HG03460 (cell line): Measurements from ENCODE around the gene PASK.

Experiments
- ATAC-seq: cut with Tn5 transposase; IDR thresholded peaks from one replicate; pipeline ENCODE4 v1.9.1; 2021; ENCODE audit not compliant: unreplicated experiment

PASK gene

DNA sequence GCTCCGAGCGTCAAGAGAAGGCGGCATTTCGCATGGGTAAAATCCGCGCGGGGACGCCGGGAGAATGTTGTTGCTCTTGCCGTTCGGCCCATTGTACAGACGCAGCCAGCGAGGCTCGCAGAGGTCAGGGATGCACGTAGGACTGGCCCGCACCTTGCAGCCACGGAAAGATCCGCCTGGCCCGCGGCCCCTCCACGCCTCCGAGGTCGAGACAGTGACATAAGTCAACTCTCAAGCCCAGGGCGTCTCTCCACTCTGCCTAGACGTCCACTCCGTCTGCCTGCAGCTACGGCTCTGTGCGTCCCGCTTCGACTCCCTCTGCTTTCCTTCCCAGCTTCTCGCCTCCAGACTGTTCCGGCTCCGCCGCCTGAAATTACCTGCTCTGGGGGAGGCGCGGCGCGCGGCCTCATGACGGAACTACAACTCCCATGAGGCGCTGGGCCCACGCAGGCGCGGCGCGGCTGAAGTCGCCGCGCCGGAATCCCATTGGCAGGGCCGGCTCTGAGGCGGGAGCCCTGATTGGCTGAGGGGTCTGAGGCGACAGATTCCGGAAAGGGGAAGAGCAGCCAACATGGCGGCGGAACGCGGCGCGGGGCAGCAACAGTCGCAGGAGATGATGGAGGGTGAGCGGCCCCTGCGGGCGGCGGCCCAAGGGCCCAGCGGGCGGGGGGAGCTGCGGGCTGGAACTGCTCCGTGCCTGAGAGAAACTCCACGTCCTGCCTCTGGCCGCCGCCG lies 820 bp upstream of the PASK start, which contains the start of gene PPP1R7:
Gene PPP1R7 (plus strand): TSS at position 543 of the 735 bp plus-strand sequence. CDS start 29 bp downstream, at position 572.
- ATAC-seq, result peak; percentile 66

DNA sequence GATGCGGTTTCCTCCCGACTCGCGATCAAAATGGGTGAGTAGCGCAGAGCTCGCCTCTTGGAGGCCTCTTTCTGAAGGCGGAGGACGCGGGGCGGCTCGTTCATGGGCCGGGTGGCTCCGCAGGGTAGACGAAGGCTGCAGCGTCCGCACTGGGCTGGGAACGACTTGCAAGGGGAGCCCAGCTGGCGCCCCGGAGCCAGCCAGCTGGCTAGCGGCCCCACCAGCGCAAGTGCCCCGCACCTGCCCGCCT lies 328 bp upstream of the PASK start:
- ATAC-seq, result peak; percentile 13

DNA sequence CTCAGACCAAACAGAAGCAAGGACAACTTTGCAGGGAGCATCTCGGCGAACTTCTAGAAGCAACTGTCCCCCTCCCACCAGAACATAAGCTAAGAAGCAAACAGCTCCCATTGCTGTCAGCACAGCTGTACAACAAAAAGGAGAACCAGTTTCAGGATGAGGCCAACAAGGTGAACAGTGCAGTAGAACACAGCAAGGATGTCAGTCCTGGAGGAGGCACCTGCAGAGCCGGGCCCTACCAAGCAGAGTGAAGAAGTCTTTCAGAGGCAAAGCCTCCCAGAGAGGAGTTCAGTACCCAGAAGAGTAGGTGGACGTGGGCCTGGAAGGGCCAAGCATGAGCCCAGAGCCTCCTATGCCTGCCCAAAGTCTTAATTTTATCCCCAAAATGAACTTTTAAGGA lies 1.0 kb downstream of the PASK start:
- no peak for ATAC-seq

DNA sequence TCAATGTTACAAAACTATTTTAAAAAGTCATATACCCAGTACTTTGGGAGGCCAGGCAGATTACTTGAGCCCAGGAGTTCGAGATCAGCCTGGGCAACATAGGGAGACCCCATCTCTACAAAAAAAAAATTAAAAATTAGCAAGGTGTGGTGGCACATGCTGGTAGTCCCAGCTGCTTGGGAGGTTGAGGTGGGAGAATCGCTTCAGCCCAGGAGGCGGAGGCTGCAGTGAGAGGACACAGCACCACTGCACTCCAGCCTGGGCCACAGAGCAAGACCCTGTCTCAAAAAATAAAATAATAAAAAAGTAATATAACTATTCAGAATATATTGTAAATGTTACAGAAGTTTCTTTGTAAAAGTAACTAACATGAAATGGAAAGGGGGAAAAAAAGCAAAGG lies 1.9 kb downstream of the PASK start:
- no peak for ATAC-seq

DNA sequence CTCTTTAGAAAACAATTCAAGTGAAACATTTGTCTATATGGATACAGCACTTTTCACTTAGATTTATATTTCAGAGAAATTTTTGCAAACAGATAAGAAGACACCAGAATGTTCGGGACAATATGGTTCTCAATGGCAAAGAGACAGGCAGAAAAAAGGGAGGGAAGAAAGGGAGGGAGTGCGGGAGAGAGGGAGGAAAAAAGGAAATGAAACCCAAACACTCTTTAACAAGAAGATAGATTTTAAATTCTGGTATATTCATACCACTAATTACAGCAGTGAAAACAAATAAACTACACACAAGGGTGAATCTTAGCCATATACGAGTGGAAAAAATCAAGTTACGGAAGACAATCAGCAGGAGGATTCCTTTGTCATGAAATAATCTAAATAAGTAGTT lies 3.0 kb downstream of the PASK start:
- ATAC-seq, result no peak

DNA sequence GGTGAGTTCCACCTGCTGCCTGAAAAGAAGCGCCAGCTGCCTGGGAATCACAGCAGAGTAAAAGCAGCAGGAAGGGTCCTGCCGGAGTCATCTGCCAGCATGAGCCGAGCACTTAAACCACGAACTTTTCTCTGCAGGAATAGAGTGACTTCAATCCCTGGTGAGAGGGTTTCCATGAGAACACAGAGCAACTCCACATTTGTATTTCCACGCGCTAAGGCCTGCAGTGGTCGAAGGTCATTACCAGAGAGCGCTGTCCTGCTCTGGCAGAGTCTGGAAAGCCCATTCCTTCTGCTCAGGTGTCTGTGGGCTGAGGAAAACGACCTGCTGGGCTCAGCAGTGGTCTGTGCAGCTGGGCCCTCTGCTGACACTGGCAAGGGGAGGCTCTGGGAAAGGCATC lies 6.7 kb downstream of the PASK start:
- no peak for ATAC-seq

DNA sequence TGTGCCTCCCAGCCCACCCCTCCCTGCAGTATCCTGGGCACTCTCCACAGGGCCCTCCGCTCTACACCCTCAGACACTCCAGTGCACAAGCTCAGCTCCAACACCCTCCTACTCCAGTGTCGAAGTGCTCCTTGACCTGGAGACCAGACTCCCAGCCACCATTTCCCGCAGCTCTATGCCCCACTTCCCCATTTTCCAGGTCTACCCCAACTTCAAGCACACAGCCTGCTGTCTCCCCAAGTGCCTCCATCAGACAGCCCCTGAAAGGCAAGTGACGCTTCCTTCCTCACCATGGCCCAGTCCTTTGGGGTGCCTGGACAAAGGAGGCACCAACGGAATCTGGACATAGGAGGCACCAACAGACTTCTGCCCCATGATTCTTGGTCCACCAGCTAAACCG lies 7.2 kb downstream of the PASK start:
- ATAC-seq, result no peak

DNA sequence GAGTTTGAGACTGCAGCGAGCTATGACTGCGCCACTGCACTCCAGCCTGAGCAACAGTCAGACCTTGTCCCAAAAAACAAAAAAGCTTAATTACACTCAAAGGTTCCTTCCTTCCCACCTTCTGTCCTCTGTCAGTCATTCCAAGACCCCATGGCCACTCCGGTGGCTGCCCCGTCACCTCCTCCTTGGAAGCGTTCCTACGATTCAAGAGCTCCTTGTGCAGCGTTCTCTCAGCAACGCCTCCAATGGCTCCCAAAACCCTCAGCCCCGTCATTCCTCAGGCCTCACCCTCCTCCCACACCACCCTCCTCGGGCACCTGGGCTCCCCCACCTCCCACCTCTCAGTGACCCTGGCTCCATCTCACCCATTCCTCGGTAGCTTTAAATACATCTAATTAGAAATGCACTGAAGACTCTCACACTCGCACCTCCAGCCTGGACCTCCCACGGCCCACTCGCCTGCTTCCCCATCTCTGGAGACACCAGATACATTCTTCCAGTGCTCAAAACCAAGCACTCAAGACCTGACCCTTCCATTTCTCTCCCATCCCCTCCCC lies 8.0 kb downstream of the PASK start:
- no peak for ATAC-seq

DNA sequence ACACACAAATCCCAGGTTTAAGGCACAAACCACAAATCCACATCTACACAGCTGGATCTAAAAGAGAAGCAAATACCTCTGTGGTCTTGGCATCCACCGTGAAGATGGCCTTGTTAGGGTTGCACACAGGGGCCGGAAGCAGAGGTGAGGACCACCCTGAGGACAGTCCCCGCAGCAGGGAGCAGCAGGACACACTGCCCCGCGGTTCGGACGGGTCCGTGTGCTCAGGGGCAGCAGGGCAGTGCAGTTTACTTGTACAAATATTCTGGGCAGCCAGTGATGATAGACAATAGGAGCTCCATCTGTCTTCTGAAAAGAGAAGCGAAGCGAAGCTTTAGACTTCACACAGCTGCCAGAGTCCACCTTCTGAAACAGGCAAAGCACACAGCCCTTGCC lies 8.8 kb downstream of the PASK start:
- no peak for ATAC-seq

DNA sequence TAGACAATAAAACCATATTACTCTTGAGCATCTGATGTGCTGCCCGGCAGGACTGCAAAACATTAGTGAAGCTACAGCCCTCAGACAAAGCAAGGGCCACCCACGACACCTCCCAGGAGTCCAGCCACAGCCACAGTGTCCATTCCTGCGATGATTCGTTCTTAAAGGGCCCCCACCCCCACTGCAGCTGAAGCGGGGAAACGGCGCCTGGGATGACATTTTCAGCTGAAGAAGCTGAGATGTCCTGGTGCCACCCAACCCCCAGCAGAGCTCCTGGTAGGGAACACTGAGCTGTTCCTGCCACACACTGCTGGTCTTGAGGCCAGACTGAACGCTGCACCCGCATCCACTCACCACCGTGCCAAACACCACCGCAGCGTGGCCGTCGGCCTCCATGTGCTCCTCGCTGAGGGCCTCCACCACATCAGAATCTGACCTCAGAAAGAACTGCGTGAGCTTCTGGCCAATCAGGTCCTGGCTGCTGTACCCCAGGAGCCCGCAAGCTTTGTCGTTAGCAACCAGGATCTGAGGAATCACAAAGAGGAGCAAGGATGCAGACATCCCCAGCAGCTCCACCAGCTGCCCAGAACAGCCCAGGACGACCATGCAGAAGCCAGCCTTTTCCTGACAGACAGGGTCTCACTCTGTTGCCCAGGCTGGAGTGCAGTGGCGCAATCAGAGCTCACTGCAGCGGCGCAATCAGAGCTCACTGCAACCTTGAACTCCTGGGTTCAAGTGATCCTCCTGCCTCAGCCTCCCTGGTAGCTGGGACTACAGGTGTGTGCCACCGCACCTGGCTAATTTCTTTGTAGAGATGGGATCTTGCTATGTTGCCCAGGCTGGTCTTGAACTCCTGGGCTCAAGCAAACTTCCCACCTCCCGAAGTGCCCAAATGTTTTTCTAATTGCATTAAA lies 9.5 kb downstream of the PASK start:
- ATAC-seq, result no peak

DNA sequence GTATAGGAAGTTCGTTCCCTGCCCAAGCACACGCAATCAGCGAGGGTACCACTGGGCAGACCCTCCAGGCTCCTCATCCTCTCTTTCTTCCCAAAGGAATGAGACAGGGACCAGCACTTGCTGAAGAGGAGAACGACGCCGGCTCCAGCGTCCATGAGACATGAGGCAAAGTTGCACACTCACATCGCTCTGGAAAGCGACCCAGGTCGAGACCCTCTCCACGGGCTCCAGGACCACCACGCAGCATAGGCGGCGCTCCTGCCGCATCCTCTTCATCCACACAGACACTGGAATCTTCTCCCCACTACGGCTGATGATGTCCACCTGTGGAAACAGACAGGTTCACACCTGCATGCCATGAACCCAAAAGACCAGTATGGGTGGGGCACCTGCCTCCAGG lies 10.8 kb downstream of the PASK start:
- no peak for ATAC-seq

DNA sequence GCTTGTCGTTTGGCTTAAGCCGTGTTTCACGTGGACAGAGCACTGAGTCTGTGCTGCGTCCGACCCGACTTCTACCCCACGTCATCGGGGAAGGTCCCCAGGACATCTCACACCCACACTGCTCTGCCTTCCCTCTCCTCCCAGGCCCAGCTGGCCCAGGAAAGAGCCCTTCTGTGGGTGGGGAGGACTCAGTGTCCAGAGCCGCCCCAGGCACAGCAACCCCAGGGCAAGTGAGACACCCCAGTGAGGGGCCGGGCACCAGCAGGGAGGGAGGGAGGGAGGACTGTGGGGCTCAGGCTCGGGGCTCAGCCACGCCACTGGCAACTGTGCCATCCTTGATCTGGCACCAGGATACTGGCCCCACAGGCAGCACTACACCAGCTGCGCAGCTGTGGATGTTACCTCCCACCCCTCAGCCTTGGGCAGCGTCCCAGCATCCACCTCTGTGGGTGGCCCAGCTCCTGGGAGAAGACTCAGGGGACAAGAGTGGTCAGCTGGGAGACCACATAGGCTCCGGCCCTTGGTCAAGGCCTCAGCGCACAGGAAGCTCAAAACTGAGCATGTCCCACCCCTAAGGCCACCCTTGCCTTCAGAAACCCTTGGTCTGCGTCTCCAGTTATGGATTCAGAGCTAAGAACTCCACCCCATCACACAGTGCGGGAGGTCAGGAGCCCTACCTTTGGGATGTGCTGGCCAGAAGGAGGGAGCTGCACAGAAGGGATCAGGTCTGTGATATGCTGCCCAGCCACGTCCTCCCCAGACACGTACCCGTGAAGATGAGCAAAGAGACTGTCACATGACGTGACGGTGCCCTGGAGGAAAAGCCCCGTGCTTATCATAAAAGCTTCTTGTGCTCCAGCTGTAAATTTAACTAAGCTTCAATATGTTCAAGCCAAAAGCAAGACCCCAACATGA lies 11.7 kb downstream of the PASK start:
- ATAC-seq, result no peak

DNA sequence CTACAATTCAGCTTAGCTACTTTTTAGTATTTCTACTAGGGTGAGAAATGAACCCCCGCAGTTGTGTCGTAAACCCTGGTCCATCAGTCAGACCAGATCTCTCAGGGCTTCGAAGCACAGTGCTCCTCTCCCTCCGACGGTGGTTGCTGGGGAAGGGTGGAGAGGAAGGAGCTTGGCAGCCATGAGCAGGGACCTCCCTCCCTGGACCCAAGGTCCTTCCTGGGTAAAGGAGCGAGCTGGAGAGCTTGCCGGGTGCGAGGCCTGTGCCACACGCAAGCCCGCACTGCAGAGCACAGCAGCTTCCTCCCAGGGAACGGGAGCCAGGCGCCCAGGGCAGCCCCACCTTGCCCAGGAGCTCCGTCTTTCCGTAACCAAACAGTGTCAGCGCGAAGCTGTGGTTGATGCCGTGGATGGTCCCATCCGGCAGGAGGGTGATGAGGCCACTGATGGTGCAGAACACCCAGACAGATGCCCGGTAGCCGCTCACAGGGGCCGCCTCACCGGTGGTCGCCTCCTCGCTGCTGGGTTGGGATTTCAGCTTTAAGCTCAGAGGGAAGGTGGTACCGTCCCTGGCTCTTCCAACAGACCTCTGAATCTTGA lies 12.5 kb downstream of the PASK start:
- ATAC-seq, result no peak

DNA sequence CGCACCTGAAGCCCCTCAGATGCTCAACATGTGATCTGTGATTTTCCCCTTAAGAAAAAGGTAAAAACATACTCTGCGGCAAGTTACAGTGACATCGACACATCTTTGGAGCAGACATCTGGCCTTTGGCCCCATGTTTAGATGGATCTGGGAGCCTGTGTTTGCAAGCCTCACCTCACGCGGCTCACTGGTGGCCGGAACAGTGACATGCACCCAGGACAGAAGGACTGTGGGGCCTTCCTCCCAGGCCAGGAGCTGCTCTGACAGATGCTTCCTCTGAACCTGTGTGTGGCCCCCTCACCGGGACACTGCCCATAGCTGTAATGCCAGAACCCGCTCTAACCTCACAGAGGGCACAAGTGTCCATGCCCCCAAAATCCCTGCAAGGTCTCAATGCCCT lies 13.1 kb downstream of the PASK start:
- no peak for ATAC-seq

DNA sequence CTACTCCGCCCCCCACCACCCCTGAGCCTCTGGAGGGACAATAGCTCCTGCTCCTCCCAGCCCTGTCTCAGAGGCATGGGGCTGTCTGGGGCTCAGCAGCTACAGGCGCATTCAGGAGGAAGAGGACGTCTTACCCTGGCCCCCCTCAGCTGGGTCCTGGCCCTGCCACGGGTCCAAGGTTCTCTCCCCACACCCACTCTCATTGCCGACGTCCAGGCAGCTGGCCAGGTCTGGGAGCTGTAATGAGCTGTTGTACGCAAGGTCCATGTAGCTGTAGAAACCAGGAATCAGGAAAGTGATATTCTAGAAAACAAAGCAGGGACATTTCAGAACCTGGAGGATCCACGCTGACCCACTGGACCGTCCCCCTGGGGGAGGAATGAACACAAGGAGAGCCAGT lies 13.5 kb downstream of the PASK start:
- ATAC-seq, result no peak

DNA sequence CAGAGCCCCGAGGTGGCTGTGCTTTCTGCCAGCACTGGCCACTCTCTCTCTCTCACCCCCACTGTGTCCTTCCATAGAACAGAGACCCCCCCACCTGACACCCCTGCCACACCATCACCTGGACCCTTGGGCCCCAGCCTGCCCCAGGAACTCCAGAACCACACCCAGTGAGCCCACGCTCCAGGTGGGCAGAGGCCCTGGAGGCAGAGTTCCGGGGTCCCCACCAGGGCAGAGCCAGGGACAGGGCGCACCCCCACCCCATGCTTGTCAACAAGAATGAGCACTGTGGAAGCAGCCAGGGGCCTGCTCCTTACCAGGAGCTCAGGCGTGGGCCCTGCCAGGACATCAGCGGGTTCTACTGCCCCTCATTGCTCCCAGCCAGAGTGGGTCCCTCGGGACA lies 14.6 kb downstream of the PASK start:
- no peak for ATAC-seq

DNA sequence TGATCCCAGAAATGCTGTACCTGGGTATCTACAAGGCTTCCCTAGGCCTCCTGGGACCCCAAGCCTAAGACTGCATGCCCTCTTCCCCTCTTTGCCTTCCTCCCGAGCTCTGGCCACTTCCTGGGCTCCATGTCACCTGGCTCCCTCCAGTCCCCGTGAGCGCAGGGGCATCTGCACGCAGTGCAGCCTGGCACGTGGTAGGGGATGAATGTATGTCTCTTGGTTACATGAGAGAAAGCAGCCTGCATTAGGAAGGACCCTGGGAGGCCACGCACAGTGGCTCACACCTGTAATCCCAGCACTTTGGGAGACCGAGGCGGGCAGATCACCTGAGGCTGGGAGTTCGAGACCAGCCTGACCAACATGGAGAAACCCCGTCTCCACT lies 15.8 kb downstream of the PASK start:
- no peak for ATAC-seq

DNA sequence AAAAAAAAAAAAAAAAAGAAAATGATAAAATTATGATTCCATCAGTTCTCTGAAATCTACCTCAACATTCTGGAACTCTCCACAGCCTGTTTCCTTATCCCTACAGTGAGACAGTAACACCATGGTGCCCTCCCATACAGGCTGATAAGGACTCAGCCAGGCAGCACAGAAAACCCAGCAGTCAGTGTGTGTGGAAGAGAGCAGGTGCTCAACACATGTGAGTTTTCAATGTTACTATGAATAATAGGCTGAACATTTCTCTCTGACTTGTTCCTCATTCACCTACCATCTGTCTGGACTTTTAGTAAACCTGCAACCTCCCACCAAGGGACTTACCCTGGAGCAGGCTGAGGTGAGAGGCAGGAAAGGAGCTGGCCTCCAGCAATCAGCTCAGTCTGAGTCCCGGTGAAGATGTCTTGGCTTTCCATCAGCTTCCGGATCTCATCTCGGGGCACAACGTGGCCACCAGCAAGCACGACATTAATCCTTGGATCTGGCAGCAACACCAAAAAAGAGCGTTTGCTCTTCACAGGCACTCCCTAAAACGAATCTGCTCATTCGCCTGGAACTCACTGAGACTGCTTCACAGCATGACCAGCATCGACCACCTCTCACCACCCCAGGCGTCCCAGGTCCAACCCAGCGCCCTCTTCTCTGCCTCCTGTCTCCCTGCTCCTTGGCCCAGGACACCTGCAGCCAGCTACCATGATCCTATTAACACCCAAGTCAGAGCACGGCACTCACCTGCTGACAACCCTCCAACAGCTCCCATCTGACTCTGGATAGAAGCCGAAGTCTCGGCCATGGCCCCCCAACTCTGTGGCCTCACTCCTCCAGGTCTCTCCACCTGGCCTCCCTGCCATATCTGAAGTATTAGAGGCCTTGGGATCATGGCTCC lies 16.5 kb downstream of the PASK start:
- ATAC-seq, result no peak

DNA sequence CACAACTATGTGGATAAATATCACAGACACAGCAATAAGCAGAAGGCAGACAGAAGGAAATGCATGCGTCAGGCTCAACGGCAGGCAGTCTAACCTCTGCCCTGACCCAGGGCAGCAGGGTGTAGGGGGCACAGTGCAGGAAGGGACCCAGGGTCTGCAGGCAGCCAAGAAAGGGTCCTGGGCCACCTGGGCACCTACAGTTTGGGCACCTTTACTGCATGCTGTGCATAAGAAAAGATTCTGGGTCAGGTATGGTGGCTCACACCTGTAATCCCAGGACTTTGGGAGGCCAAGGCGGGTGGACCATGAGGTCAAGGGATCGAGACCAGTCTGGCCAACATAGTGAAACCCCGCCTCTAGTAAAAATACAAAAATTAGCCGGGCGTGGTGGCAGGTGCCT lies 17.7 kb downstream of the PASK start:
- ATAC-seq, result no peak

DNA sequence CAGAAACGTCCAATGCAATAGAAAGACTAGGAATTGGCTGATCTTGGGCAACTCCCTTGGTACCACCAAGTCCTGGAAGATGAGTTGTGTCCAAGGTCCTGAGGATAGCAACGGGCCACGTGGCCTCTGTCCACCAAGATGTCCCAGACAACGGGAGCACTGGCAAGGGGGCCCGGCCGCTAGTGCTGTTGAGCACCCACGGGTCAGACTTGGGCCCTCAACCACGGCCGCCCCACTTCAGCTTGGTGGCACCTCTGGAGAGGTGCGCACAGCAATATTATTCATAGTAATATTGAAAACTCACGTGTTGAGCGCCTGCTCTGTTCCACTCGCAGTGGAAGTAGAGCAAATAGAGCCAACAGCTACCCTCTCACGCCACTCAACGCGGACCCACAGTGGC lies 19.0 kb downstream of the PASK start:
- ATAC-seq, result no peak
